Medulla oblongata (tissue), 1 donor: ENCODE results near the gene GSTK1.
"Not testable (repeated sequence)": the region's sequence is repeated elsewhere in the genome, so short reads cannot be mapped to it uniquely, and the experiment has no call there.

Experiments used
- DNase-seq: peaks from one replicate; pipeline ENCODE4 v3.0.0-alpha.2; 2015; ENCODE audit errors: extremely low spot score

GSTK1 gene

DNA sequence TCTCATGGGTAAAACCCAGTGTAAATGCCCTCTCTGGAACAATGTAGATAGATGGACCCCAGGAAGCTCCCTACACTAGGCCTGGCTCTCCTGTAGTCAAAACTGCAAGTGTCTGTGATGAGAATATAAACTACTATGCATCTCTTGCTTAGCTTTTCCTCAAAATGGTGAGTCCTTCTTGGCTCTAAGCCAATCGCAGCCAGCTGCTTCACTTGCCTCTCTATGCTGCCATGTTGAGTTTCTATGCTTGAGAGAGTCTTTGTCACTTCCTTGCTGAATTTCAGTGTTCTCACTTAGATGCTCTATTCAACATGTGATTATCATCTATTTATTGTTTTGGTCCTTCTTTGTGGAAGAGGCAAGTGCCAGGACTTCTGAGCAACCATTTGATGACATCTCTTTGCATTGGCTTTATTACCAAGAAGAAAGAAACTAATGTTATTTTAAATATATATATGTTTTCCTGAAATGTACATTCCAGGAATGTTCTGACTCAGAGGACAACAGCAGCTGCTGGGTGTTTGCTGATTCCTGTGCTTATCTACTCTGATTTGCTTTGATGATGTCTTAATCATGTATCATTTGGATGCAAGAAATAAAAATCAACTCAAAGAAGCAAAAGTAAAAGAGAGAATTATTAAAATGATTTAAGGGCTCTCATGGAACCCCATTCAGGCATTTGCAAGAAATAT is 24.8 kb upstream of the GSTK1 start:
- DNase-seq: no peak

DNA sequence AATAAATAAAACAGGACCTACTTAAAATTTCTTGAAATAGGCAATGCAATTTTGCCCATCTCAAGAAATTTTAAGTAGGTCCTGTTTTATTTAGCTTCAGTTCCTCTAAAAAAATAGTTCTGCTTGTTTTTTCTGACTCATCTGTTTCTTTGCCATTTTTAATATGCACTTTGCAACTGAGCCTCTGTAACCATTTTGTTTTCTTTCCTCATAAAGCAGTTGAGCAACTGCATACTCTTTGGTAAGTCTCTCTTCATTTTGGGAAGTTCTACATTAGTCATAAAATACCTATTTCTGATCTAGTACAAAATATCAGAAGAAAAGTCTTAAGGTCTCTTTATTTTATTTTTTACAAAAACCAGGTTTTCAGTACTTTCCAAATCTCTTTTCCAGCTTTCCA is 23.4 kb upstream of the GSTK1 start:
- DNase-seq: no peak

DNA sequence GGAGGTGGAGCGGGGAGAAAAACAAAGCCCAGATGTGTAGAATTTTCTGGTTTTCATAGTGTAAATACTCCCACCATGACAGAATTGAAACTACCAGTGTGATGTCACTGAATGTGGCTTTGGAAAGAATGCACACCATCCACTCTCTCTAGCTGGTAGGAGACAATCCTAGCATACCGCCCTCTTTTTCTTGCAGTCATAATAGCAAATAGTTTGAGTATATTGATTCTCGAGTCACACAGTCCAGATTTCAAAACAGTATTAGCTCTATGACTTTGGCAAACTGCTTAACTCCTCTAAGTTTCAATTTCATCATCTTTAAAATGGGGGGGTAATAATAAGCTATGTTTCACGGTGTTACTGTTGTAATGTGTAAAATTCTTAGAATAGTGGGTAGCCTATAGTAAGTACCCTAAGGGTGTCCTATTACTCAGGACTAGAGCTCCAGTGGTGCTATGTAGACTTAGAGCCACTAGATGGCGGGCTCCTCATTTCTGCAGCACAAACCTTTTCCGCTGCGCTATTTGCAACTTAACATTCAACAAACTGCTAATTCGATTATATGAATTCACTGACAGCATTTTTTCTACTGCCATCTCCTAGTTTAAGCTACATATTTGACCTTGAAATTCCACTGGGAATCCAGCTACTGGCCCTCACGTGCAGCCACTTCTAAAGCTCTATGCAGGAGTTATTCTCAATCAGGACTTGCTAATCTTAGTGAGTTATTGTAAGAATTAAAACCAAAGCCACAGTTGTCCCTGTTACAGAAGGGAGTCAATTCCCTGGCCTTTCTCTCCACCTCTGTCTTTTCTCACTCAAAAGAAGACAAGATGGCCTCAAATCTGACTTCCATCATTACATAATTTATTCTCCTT is 22.7 kb upstream of the GSTK1 start:
- DNase-seq: peak; percentile 87

DNA sequence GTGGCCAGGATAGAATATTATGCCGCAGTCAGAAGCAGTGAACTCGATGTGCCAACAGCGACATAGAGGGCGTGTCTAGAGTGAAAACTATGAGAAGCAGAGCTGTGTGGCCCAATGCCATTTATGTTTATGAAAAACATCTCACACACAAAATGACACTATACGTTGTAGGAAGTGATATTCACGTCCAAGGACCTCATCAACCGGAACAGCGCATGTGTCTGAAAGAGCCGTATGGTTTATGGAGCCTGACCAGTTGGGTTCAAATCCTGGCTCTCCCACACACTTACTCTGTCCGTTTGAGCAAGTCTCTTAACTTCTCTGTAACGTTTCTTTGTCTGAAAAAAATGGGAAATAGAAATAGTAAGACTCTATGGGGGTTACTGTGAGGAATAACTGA is 20.9 kb upstream of the GSTK1 start:
- no peak for DNase-seq

DNA sequence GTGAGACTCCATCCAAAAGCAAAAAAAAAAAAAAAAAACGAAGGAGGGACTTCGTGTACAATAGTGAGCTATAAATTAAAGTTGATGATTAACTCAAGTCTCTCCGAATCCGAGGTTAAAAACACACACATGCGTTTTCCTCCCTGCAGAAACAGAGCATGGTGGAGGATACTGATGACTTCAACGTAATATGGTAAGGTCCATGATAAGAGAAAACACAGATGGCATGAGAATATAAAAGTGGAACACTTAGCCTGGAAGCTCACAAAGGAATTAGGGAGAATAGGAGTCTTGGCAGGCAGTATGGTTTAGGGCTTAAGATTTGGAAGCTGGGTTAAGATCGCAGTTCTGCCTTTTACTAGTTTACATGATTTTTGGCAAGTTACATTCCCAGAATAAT is 20.1 kb upstream of the GSTK1 start:
- no peak for DNase-seq

DNA sequence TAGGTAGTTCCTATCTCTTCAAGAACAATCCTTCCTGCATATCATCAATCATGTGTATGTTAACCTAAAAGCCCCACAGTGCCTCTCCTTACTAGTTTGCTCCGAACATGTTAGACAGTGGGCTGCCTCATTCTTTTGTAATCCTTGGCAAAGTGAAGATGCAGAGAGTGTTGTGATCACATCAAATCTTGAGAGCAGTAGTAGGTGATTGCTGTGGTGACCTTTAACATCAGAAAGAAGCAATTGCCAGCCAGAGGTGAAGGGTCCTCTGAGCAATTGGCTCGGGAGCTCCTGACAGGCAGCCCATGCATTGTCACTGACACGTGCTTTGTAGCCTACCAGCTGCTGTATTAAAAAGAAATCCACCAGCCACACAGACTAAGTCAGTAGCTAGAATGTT is 19.6 kb upstream of the GSTK1 start:
- no peak for DNase-seq

DNA sequence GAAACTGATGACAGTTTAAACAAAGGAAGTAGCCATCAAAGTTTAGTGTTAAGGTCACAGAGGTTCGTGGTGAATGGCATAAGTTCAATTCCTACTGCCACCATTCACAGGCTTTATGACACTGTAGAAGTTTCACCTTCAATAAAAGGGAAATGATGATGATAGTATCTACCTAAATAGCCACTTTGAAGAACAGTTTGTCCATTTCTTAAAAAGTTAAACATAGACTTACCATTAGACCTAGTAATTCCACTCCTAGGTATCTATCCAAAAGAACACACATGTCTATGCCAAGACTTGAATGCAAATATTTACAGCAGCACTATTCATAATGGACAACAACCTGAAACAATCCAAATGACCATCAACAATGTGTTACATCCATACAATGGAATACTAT is 18.9 kb upstream of the GSTK1 start:
- DNase-seq: no peak

DNA sequence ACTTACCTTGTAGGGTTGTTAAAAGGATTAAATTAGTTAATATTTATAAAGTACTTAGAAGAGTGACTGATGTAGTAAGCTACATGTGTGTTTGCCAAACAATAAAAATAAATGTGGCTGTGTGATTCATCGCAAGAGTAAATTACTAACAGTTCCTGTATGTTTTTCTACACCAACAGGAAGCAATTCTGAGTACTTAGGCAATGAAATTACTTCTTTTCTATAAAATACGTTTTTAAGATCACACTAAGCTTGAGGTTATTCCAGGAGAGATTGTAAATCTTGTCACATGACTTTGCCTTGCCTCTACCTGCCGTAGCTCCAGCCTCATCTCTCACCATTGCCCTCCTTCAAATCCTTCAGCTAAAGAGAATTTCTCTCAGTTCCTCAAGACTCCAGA is 18.1 kb upstream of the GSTK1 start:
- DNase-seq: no peak

DNA sequence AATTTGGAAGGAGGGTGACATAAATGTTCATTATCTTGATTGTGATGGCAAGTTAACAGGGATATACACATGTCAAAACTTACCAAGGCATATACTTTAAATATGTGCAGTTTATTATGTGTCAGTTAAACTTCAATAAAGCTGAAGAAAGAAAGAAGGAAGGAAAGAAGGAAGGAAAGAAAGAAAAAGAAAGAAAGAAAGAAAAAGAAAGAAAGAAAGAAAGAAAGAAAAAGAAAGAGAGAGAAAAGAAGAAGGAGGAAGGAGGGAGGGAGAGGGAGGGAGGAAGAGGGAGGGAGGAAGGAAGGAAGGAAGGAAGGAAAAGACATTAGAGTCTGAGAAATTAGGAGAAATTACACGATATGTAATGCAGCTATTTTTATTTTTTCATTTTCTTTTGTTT is 15.9 kb upstream of the GSTK1 start:
- no peak for DNase-seq

DNA sequence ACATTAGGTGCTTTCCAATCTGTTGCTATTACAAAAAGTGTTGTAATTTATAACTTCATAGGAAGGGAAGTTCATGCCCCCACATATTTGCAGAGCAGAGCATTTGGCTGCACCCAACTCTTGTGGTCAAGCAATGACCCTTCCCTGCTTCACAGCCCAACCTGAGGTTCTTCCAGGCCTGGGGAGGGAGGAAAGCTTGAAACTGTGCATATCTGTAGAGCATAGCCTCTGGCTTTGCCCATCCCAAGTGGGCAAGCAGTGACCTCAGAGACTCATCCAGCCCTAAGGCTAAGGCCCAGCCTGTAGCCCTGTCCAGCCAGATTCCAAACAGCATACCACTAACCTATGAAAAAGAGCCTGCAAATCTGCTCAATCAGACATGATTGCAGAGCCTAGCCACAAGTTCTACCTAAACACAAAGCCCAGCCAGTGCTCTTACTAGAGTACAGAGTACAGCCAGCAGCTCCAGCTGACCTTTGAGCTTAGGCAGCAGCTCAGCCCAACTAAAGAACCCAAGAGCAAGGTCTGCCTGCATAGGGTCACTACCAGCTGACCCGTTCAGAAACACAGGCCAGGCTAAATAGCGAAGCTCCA is 14.4 kb upstream of the GSTK1 start:
- DNase-seq: no peak

DNA sequence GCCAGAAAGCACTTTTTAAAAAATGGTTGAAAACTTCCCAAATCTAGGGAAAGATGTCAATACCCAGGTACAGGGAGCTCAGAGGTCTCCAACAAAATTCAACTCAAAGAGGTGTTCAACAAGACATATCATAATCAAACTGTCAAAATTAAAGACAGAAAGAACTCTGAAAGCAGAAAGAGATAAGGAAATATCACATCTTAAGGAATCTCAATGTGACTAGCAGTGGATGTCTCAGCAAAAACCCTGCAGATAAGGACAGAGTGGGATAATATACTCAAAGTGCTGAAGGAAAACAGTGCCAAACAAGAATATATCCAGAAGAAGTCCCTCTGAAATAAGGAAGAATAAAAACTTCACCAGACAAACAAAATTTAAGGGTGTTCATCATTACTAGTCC is 13.0 kb upstream of the GSTK1 start:
- DNase-seq: no peak

DNA sequence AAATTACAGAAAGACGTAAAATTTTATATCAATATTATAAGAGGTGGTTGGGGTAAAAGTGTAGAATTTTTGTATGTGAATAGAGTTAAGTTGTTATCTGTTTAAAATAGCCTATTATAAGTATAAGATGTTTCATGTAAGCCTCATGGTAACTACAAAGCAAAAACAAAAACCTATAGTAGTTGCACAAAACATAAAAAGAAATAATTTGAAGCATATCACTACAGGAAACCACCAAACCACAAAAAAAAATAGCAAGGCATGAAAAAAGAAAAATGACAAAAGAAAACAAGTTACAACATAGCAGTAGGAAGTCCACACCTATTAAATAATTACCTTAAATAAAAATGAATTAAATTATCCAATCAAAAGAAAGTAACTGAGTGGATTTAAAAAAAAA is 12.4 kb upstream of the GSTK1 start:
- DNase-seq: no peak

DNA sequence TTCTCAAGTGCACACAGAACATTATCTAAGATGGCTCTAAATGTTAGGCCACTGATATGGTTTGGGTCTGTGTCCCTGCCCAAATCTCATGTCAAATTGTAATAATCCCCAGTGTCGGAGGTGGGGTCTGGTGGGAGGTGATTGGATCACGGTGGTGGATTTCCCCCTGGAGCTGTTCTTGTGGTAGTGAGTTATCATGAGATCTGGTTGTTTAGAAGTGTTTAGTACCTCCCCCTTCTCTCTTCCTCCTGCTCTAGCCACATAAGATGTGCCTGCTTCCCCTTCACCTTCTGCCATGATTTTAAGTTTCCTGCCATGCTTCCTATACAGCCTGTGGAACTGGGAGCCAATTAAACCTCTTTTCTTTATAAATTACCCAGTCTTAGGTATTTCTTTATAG is 11.2 kb upstream of the GSTK1 start:
- no peak for DNase-seq

DNA sequence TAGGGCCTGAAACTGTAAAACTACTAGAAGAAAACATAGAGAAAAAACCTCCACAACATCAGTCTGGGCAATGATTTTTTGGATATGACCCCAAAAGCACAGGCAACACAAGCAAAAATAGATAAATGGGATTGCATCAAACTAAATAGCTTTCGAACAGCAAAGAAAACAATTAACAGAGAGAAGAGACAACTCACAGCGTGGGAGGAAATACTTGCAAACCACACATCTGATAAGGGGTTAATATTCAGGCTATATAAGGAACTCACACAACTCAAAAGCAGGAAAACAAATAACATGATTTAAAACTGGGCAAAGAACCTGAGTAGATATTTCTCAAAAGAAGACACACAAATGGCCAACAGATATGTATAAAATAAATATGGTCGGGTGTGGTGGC is 7.7 kb upstream of the GSTK1 start:
- DNase-seq: no peak

DNA sequence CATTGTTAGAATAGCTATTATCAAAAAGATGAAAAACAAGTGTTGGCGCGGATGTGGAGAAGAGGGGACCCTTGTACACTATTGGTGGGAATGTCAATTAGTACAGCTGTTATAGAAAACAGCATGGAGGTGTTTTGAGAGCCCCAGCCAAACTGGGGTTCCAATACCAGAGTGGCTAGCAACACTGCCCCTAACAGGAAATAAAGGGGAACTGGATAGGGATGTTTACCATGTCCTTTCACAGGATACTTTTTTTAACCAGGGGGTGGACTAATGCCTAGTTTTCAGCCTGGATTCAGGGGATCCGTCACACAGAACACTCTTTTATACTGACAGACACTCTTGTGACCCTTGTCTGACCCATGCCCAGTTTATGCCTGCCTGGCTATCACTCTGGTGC is 6.9 kb upstream of the GSTK1 start:
- DNase-seq: no peak

DNA sequence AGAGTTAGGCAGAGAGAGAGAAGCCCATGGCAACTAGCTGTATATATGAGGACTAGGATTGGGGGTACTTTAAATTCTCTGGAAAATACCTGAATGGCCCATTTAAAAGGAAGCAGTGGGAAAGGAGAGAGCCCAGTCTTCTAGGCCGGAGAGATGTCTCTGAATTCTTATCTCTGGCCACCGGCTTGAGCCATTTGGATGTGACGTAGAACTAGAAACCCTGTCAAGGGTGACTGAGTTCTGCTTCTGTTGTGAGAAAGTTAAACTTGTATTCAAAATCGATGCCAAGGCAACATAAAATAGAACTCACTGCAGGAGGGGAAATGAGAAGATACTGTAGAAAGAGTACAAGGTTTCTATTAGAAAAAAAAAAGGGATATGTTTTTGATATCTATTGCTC is 6.3 kb upstream of the GSTK1 start:
- no peak for DNase-seq

DNA sequence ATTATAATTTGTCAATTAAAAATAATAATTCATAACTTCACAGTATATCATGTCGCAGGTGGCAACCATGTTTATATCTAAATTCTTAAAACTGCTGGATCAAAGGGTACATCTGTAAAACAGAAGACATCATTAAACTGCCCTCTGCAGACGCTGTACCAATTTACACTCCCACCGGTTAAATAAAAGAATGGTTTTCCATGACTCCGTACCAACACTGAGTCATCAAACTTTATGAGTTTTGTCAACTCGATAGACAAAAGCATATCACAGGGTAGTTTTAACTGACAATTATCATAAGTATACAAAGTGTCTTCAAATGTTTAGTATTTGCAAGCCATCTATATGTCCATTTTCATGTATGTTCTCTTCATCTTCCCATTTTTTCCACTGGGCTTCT is 5.7 kb upstream of the GSTK1 start:
- DNase-seq: no peak

DNA sequence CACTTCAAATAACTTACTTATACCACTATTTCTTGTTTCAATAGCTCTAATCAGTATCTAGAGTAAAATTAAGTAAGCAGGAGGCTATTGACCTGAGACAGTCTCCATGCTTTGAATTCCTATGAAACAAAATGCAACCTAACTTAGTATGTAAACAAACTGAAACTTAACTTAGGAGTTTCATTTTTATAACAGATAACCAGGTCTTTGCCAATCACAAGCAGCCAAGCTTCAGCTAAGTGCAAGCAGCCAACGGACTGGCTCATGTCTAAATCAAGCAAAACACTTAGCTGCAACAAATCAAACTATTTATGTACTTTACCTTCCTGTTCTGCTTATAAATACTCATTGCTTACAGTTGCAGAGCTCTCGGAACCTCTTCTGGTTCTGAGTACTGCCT is 4.4 kb upstream of the GSTK1 start:
- DNase-seq: no peak

DNA sequence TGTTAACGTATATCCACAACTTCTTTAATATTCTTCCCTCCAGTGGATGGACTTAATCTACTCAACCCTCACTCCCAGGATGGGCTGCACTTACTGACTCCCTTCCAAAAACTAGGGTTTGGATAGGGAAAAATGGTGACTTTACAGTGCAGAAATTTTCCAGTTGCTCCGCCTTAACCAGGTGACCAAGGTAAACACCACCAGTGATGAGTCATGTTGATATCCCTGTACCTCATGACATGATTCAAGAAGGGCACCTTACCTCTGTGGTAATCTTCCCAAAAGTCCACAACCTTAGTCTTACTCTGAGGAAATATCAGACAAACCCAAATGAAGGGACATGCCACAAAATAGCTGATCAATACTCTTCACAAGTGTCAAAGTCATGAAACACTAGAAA is 3.5 kb upstream of the GSTK1 start:
- DNase-seq: no peak

DNA sequence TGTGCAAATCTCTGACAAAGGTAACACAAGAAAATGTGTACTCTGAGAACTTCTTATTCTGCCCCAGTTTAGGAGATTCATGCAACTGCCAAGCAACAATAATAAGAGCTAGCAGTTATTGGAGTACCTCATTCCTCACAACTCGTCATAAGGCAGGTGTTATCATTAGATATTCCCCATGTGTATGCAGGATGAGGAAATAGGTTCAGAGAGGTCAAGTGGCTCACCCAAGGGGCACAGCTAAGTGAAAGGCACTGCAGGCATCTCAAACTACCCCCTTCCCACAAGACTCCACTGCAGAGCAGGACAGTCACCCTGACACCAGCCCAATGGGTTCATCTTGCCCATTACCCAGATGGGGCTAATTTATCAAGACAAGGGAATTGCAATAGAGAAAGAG is 1.3 kb upstream of the GSTK1 start:
- DNase-seq: no peak

DNA sequence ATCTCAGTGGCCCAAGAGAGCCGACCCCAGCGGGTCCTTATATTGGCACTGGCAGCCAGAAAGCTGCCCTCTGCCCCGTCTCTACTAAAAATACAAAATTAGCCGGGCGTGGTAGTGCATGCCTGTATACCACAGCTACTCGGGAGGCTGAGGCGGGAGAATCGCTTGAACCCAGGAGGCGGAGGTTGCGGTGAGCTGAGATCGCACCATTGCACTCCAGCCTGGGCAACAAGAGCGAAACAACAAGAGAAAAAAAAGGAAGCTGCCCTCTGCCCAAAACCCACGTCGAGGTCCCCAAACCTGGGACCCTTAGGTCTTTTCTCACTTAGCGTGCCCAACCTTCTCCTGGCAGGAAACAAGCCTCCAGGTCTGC is 941 bp downstream of the GSTK1 start:
- DNase-seq: not testable (repeated sequence)

DNA sequence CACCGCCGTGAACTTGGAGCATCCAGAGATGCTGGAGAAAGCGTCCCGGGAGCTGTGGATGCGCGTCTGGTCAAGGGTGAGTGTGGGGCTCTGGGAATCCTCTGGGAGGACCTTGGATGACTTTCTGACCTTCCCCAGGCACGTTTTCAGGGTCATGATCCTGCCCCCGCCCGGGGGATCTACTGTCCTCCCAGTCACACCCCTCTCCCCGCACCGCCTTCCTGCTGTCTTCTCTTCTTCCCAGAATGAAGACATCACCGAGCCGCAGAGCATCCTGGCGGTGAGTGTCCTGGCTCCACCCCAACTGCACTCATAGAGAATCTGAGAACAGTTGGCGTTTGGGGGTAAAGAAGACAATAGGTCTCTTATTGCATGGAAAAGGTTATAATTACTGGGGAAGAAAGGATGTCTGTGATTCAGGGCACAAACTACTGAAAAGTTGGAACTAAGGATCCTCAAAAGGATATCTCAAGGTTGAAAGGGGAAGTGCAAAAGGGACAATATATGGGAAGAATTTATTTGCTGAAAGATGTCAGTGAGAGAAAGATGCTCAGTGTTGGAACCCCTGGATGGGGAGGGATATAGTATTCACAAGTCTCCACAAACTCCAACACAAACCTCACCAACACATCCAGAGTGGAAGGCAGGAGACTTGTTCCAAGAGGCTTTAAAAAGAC is 1.9 kb downstream of the GSTK1 start:
- DNase-seq: peak; percentile 27

DNA sequence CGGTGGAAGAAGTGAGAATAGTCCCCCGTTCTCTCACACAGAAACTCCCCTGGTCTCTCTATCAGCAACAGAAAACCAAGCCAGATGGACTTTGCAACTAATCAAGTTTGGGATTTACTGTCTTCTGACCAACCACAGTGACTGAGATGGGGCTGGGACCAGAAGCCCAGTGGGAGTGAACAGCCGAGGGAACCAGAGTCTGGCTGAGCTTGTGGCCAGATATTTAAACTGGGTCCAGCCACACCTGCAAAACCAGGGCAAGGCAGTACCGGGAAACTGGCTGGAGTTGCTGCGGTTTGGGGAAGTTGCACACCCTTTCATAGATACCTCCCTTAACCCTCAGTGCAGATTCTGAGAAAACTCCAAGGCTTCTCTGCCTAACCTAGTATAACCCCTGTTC is 6.0 kb downstream of the GSTK1 start:
- DNase-seq: no peak
